Liver (tissue), 1 donor: ENCODE measurements around the gene CCR2.

ENCODE experiments used
- ATF3 ChIP-seq: IDR thresholded peaks from 2 replicates; pipeline ENCODE4 v1.6.1; 2016; ENCODE audit warnings: antibody characterized with exemption
- TAF1 ChIP-seq: conservative IDR thresholded peaks from 2 replicates; pipeline ENCODE4 v1.6.1; 2016; ENCODE audit warnings: antibody characterized with exemption, mild to moderate bottlenecking
- donor health status: healthy.

DNA sequence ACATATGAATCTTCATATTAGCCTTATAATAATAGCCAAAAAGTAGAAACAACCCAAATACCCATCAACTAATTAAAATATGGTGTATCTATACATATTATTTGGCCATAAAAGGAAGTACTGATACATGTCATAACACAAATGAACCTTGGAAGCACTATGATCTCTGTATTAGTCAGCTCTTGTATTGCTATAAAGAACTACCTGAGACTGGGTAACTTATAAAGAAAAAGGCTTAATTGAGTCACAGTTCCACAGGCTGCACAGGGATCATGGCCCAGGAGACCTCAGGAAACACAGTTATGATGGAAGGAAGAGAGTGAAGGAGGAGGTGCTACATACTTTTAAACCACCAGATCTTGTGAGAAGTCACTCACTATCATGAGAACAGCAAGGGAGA lies 16.0 kb upstream of the CCR2 start:
- no peak for TF ChIP-seq ATF3
- no peak for TF ChIP-seq TAF1
